GM12878 (cell line): ENCODE measurements around the gene LMAN2. TPM values are rescaled to one million over a fixed set of nuclear protein-coding genes. Genes with fewer than 3 reads are reported as not detected.

Source experiments
- ATAC-seq: fragments of 200-7000 bp; cut with Tn5 transposase; 3 replicates; pipeline ENCODE4 v1.9.1; 2020; ENCODE audit warnings: mild to moderate bottlenecking, moderate library complexity
- BruUV-seq: library from RNA; stranded (reverse); fragments of 400-500 nt; replicated peaks from 2 replicates; lab custom pipeline; 2021; lab: Mats Ljungman, UMichigan
- CTCF ChIA-PET: fragments of 300-600 bp; sonication (Branson Sonifier 250); formaldehyde crosslinking; extraction: SDS; loops from one replicate; lab custom pipeline; 2021; ENCODE audit warnings: inconsistent platforms; lab: Yijun Ruan, JAX
- POLR2A ChIA-PET: fragments of 350-600 bp; formaldehyde crosslinking; extraction: SDS; loops from one replicate; lab custom pipeline; 2021; ENCODE audit warnings: inconsistent platforms; lab: Charles Lee
- RAD21 ChIA-PET: fragments of 300-600 bp; sonication (Branson Sonifier 250); formaldehyde crosslinking; loops from one replicate; lab custom pipeline; 2023; ENCODE audit warnings: antibody characterized with exemption; ENCODE audit not compliant: unreplicated experiment; lab: Charles Lee
- SMC1A ChIA-PET: fragments of 300-600 bp; sonication (Branson Sonifier 250); formaldehyde crosslinking; loops from one replicate; lab custom pipeline; 2023; ENCODE audit not compliant: unreplicated experiment, uncharacterized antibody; lab: Charles Lee
- DNase-seq: peaks from one replicate; pipeline ENCODE4 v3.0.0-alpha.2; 2011; ENCODE audit warnings: low read depth, low spot score
- FAIRE-seq: peaks from 3 replicates; lab custom pipeline; 2011; peaks lifted over from hg19 to GRCh38; lab: Jason Lieb, UNC
- H2AFZ ChIP-seq: 2 replicates; pipeline ENCODE4 v1.6.0; 2011; ENCODE audit warnings: low read depth, low read length, control low read depth; ENCODE audit not compliant: control insufficient read depth
- H3K27ac ChIP-seq: 2 replicates; pipeline ENCODE4 v1.5.1; 2011; ENCODE audit warnings: control low read depth; ENCODE audit not compliant: control insufficient read depth, insufficient read depth
- H3K27me3 ChIP-seq, 2 experiments: replicated peaks in 1 of 2; 2 replicates each; pipeline versions ENCODE4 v1.6.0 to v1.6.1; 2011; ENCODE audit warnings: low read length in 1 of 2; ENCODE audit not compliant: control insufficient read depth in 2 of 2, insufficient read depth in 2 of 2
- H3K36me3 ChIP-seq, 2 experiments: 2 replicates each; pipeline ENCODE4 v1.5.1; 2011; ENCODE audit warnings: low read length in 1 of 2; ENCODE audit not compliant: control insufficient read depth in 2 of 2, insufficient read depth in 2 of 2
- H3K4me1 ChIP-seq: 2 replicates; pipeline ENCODE4 v1.6.1; 2011; ENCODE audit warnings: mild to moderate bottlenecking, low read length, moderate library complexity, mixed read lengths; ENCODE audit not compliant: control insufficient read depth, insufficient read depth
- H3K4me2 ChIP-seq: 2 replicates; pipeline ENCODE4 v1.6.0; 2011; ENCODE audit warnings: control low read depth; ENCODE audit not compliant: control insufficient read depth, insufficient read depth
- H3K4me3 ChIP-seq: fragments of 200-600 bp; sonication (generic); 2 replicates; pipeline ENCODE4 v1.5.1; 2016
- H3K79me2 ChIP-seq: 2 replicates; pipeline ENCODE4 v1.6.0; 2011; ENCODE audit warnings: low read length; ENCODE audit not compliant: control insufficient read depth, insufficient read depth
- H3K9ac ChIP-seq: 2 replicates; pipeline ENCODE4 v1.8.0; 2011; ENCODE audit warnings: low read length, control low read depth, mixed read lengths; ENCODE audit not compliant: control insufficient read depth, insufficient read depth
- H3K9me3 ChIP-seq: replicated peaks from 3 replicates; pipeline ENCODE4 v1.5.1; 2011; ENCODE audit warnings: mild to moderate bottlenecking, low read length; ENCODE audit not compliant: control insufficient read depth, insufficient read depth
- H4K20me1 ChIP-seq: 2 replicates; pipeline ENCODE4 v1.6.0; 2011; ENCODE audit not compliant: control insufficient read depth, insufficient read depth
- BACH1 ChIP-seq: fragments of 450-650 bp; IDR thresholded peaks from 2 replicates; pipeline ENCODE4 v1.6.1; 2017; ENCODE audit warnings: mild to moderate bottlenecking, borderline replicate concordance
- EZH2 ChIP-seq: IDR thresholded peaks from 2 replicates; pipeline ENCODE4 v1.6.1; 2012; ENCODE audit warnings: low read depth, mild to moderate bottlenecking, control low read depth, inconsistent platforms, low read length, borderline replicate concordance; ENCODE audit not compliant: control insufficient read depth
- JUNB ChIP-seq: IDR thresholded peaks from 2 replicates; pipeline ENCODE4 v1.6.1; 2016; ENCODE audit warnings: antibody characterized with exemption, mild to moderate bottlenecking
- MTA3 ChIP-seq: IDR thresholded peaks from 2 replicates; pipeline ENCODE4 v1.6.1; 2012; ENCODE audit warnings: low read length, inconsistent platforms, borderline replicate concordance
- PRDM15 ChIP-seq: fragments of 450-650 bp; formaldehyde crosslinking; IDR thresholded peaks from 2 replicates; pipeline ENCODE4 v1.4.0; 2020; ENCODE audit warnings: mild to moderate bottlenecking, moderate library complexity
- TAF1 ChIP-seq: IDR thresholded peaks from 2 replicates; pipeline ENCODE4 v1.6.1; 2011; ENCODE audit warnings: mild to moderate bottlenecking, low read depth, low read length, borderline replicate concordance
- WGBS: methylation state at CpG from one replicate; pipeline ENCODE4 v1.1.6; 2016; ENCODE audit warnings: low lambda C conversion rate; ENCODE audit not compliant: insufficient replicate concordance, insufficient coverage; ENCODE audit errors: missing lambda C conversion rate; 5-methylcytosine and 5-hydroxymethylcytosine counted together
- in situ Hi-C: fragments of 300-500 bp; cut with MboI; formaldehyde crosslinking; loops from 9 replicates; pipeline ENCODE4 v1.14.3; 2018; ENCODE audit warnings: mixed read lengths
- intact Hi-C: fragments of 100-400 bp; cut with micrococcal nuclease; formaldehyde crosslinking; loops from one replicate; pipeline ENCODE4 v1.14.2; 2022; ENCODE audit not compliant: unreplicated experiment
- polyA plus RNA-seq, 11 experiments: library from polyadenylated mRNA; depleted of rRNA in 4 of 11; unstranded in 6 of 11; stranded (reverse) in 5 of 11; fragments of >200 nt; fragmentation: Nextera tagmentation in 4 of 11; fragmentation: Illumina TruSeq in 1 of 11; extraction: Ambion mirVana in 4 of 11; extraction: Trizol in 1 of 11; gene quantifications; 1 replicate in 1 of 11; 2 replicates in 10 of 11; pipeline versions ENCODE4 v1.2.1 to v1.2.3, GENCODE V29; 2011 to 2016; ENCODE audit warnings: inconsistent platforms in 2 of 11, missing spikeins in 2 of 11, low read depth in 1 of 11
- total RNA-seq, 4 experiments: library from RNA; depleted of rRNA in 3 of 4; stranded (reverse); fragments of >200 nt in 3 of 4; fragmentation: Illumina TruSeq in 1 of 4; extraction: Trizol in 1 of 4; gene quantifications; 2 replicates each; pipeline versions ENCODE4 v1.2.1 to v1.2.3, GENCODE V29; 2013 to 2021
- TF ChIP-seq, protein P1 (sequence below): fragments of 450-650 bp; IDR thresholded peaks from 2 replicates; pipeline ENCODE4 v1.6.1; 2017; ENCODE audit warnings: borderline replicate concordance
- TF ChIP-seq, protein P2 (sequence below): IDR thresholded peaks from 2 replicates; pipeline ENCODE4 v1.6.1; 2011; ENCODE audit warnings: low read depth, low read length, improper control_type of control experiment, borderline replicate concordance
- TF ChIP-seq, protein P3 (sequence below): fragments of 450-650 bp; IDR thresholded peaks from 2 replicates; pipeline ENCODE4 v1.6.1; 2017; ENCODE audit warnings: mild to moderate bottlenecking, moderate library complexity

Gene LMAN2
- total and polyA plus RNA-seq, 10 of the 15 experiments (the other 5 are each of a cell fraction or from before 2014, with no cell fraction given) = 2.4 to 264 (median 147) TPM

DNA sequence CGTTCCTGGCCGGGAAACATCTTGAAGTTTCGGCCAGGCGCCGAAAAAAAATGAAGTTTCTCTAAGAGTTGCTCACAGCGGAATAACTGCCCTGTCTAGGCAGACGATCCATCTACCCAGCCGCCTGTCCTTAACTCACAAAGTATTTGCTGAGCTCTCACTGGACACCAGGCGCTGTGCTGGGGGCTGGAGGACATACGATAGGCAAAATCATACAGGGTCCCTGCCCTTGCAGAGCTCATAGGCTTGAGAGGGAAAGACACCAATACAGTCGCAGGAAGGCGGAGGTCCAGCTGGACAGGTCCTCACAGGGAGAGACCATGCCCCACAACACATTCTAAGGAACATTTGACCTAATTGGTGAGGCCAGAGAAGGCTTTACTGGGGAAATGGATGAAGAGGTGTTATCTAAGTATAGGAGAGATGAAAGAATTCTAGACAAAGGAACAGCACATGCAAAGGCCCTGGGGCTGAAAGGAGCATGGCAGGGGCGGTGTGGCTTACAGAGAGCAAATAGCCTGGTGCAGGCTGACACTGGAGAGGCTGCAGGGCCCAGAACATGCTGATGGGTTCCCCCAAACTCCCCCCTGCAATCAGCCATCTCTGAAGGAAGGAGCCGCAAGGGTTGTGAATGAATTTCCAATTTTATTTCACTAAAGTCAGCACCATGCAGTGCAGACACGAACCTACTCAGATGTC is 37.8 kb downstream of the LMAN2 start:
- ChIA-PET CTCF (interaction anchor here (0.6 to 3.5 kb wide), 14 partner anchors 12 to 201 kb away, joined by 3 to 13 read pairs (median 5); partner anchors contain the start of gene GRK6), RAD21 (interaction anchor here (1.0 to 2.3 kb wide), 6 partner anchors 10 to 144 kb away, joined by 3 to 12 read pairs (median 4); partner anchors contain the start of genes PRELID1 and RAB24), POLR2A (interaction anchor here (0.9 to 2.3 kb wide), 3 partner anchors 112 to 141 kb away, joined by 3 to 7 read pairs (median 4); no protein-coding TSS in a partner anchor), SMC1A (interaction anchor here (1.5 to 4.9 kb wide), 3 partner anchors 42 to 76 kb away, joined by 3 to 26 read pairs (median 5); no protein-coding TSS in a partner anchor)
- H3K27ac ChIP-seq = no peak overlapping the region
- H3K79me2 ChIP-seq = peaks cover 4% of the 10 kb centered on the region
- FAIRE-seq (no peak), DNase-seq (no peak), ATAC-seq (no peak)
- H3K4me1 ChIP-seq = peaks cover 20% of the 10 kb centered on the region
- intact Hi-C loops (loop anchor here (5.0 kb wide), 2 partner anchors 49 to 189 kb away; no protein-coding TSS in a partner anchor), in situ Hi-C loops (no loop called here)
- no peaks in the 10 kb centered on the region for H4K20me1 ChIP-seq
- 86% methylated on average over 15 of the region's 15 CpGs for WGBS
- no peak overlapping the region for H3K4me3 ChIP-seq
- no peak overlapping the region for H2AFZ ChIP-seq
- TF ChIP-seq PRDM15 (no peak), TAF1 (no peak), MTA3 (no peak), EZH2 (no peak), BACH1 (no peak), JUNB (no peak)
- TF ChIP-seq, protein P1, sequence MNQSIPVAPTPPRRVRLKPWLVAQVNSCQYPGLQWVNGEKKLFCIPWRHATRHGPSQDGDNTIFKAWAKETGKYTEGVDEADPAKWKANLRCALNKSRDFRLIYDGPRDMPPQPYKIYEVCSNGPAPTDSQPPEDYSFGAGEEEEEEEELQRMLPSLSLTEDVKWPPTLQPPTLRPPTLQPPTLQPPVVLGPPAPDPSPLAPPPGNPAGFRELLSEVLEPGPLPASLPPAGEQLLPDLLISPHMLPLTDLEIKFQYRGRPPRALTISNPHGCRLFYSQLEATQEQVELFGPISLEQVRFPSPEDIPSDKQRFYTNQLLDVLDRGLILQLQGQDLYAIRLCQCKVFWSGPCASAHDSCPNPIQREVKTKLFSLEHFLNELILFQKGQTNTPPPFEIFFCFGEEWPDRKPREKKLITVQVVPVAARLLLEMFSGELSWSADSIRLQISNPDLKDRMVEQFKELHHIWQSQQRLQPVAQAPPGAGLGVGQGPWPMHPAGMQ = no peak
- TF ChIP-seq, protein P2, sequence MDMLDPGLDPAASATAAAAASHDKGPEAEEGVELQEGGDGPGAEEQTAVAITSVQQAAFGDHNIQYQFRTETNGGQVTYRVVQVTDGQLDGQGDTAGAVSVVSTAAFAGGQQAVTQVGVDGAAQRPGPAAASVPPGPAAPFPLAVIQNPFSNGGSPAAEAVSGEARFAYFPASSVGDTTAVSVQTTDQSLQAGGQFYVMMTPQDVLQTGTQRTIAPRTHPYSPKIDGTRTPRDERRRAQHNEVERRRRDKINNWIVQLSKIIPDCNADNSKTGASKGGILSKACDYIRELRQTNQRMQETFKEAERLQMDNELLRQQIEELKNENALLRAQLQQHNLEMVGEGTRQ = no peak
- TF ChIP-seq, protein P3, sequence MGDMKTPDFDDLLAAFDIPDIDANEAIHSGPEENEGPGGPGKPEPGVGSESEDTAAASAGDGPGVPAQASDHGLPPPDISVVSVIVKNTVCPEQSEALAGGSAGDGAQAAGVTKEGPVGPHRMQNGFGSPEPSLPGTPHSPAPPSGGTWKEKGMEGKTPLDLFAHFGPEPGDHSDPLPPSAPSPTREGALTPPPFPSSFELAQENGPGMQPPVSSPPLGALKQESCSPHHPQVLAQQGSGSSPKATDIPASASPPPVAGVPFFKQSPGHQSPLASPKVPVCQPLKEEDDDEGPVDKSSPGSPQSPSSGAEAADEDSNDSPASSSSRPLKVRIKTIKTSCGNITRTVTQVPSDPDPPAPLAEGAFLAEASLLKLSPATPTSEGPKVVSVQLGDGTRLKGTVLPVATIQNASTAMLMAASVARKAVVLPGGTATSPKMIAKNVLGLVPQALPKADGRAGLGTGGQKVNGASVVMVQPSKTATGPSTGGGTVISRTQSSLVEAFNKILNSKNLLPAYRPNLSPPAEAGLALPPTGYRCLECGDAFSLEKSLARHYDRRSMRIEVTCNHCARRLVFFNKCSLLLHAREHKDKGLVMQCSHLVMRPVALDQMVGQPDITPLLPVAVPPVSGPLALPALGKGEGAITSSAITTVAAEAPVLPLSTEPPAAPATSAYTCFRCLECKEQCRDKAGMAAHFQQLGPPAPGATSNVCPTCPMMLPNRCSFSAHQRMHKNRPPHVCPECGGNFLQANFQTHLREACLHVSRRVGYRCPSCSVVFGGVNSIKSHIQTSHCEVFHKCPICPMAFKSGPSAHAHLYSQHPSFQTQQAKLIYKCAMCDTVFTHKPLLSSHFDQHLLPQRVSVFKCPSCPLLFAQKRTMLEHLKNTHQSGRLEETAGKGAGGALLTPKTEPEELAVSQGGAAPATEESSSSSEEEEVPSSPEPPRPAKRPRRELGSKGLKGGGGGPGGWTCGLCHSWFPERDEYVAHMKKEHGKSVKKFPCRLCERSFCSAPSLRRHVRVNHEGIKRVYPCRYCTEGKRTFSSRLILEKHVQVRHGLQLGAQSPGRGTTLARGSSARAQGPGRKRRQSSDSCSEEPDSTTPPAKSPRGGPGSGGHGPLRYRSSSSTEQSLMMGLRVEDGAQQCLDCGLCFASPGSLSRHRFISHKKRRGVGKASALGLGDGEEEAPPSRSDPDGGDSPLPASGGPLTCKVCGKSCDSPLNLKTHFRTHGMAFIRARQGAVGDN = no peak
- no peaks in the 10 kb centered on the region for H3K9me3 ChIP-seq
- H3K4me2 ChIP-seq = peak overlapping the region; percentile 19; the same call in 1 of the 2 replicates
- peaks cover 0 to 2% of the 10 kb centered on the region in 2 experiments; a peak in 3 of 4 replicates for H3K36me3 ChIP-seq
- no peak overlapping the region for H3K9ac ChIP-seq
- no TSS peak for BruUV-seq
- no peaks in the 10 kb centered on the region for H3K27me3 ChIP-seq
